ENCODE measurements around the gene FBXL13. TPM values are rescaled to one million over a fixed set of nuclear protein-coding genes. Genes with fewer than 3 reads are reported as not detected.
A peak's percentile ranks its signal among the peaks of the same experiment; 100 is the strongest.

The FBXL13 gene
- total RNA-seq, 4 donors from 2014 or later = 0.52 to 1.7 (median 1.1) TPM

DNA sequence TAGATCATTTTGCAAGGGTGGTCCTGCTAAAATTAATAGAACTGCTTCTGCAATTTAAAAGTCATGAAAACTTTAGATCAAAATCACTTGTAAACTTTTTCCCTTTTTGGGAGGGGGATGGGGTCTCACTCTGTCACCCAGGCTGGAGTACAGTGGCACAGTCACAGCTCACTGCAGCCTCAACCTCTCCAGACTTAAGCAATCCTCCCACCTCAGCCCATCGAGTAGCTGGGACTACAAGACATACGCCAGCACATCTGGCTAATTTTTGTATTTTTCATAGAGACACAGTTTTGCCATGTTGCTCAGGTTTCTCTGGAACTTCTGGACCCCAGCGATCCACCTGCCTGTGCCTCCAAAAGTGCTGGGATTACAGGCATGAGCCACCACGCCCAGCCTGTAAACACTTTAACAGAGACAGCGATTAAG is 82.1 kb downstream of the FBXL13 start:
- no peak for TF ChIP-seq POLR2A (IDR thresholded peaks at IDR 0.05; ENCODE audit: low read depth)
- TF ChIP-seq, protein P1, sequence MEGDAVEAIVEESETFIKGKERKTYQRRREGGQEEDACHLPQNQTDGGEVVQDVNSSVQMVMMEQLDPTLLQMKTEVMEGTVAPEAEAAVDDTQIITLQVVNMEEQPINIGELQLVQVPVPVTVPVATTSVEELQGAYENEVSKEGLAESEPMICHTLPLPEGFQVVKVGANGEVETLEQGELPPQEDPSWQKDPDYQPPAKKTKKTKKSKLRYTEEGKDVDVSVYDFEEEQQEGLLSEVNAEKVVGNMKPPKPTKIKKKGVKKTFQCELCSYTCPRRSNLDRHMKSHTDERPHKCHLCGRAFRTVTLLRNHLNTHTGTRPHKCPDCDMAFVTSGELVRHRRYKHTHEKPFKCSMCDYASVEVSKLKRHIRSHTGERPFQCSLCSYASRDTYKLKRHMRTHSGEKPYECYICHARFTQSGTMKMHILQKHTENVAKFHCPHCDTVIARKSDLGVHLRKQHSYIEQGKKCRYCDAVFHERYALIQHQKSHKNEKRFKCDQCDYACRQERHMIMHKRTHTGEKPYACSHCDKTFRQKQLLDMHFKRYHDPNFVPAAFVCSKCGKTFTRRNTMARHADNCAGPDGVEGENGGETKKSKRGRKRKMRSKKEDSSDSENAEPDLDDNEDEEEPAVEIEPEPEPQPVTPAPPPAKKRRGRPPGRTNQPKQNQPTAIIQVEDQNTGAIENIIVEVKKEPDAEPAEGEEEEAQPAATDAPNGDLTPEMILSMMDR (IDR thresholded peaks at IDR 0.05) = no peak
- TF ChIP-seq POLR2AphosphoS5 (IDR thresholded peaks at IDR 0.05) = no peak
- TF ChIP-seq EP300 (IDR thresholded peaks at IDR 0.05) = no peak
- intact Hi-C loops (cut with DNase I) = no loop called here
- no peak for DNase-seq (ENCODE audit: extremely low spot score)

GRCh38 chr7:102991540-102992214 is 82.9 kb downstream of the FBXL13 start:
- peaks cover 0 to 29% (median 20%) of the 10 kb centered on the region in 4 donors for H3K4me1 ChIP-seq
- TF ChIP-seq POLR2A (IDR thresholded peaks at IDR 0.05; ENCODE audit: low read depth) (no peak), POLR2AphosphoS5 (IDR thresholded peaks at IDR 0.05) (no peak), EP300 (IDR thresholded peaks at IDR 0.05) (no peak)
- TF ChIP-seq, protein P1 (IDR thresholded peaks at IDR 0.05) = no peak
- no peak overlapping the region for H3K4me3 ChIP-seq
- H3K27me3 ChIP-seq = no peaks in the 10 kb centered on the region
- H3K9me3 ChIP-seq = no peaks in the 10 kb centered on the region
- DNase-seq (ENCODE audit: extremely low spot score) = peak; percentile 80
- H3K36me3 ChIP-seq = no peaks in the 10 kb centered on the region
- intact Hi-C loops (cut with DNase I) = no loop called here
- WGBS = 64% methylated on average over 2 of the region's 2 CpGs
- H3K27ac ChIP-seq (replicated peaks in 1 of 4) = no peak overlapping the region

More for the DNA sequence above, 82.1 kb downstream of the FBXL13 start:
- 82% methylated on average over 5 of the region's 5 CpGs for WGBS
- Histone ChIP-seq H3K27ac (replicated peaks in 1 of 4) (peak overlapping the region; percentile 9 to 56 (median 36)), H3K4me3 (no peak overlapping the region), H3K9me3 (no peaks in the 10 kb centered on the region), H3K4me1 (peaks cover 0 to 29% (median 20%) of the 10 kb centered on the region in 4 donors), H3K27me3 (no peaks in the 10 kb centered on the region), H3K36me3 (no peaks in the 10 kb centered on the region)

GRCh38 chr7:102991077-102991539 is 83.5 kb downstream of the FBXL13 start:
- no peaks in the 10 kb centered on the region for H3K27me3 ChIP-seq
- H3K4me3 ChIP-seq = no peak overlapping the region
- no peaks in the 10 kb centered on the region for H3K9me3 ChIP-seq
- H3K4me1 ChIP-seq = peaks cover 0 to 29% (median 20%) of the 10 kb centered on the region in 4 donors
- TF ChIP-seq POLR2AphosphoS5 (IDR thresholded peaks at IDR 0.05) (no peak), POLR2A (IDR thresholded peaks at IDR 0.05; ENCODE audit: low read depth) (no peak), EP300 (IDR thresholded peaks at IDR 0.05) (no peak)
- TF ChIP-seq, protein P1 (IDR thresholded peaks at IDR 0.05) = no peak
- no peak for DNase-seq (ENCODE audit: extremely low spot score)
- intact Hi-C loops (cut with DNase I) = no loop called here
- H3K27ac ChIP-seq (replicated peaks in 1 of 4) = no peak overlapping the region
- no peaks in the 10 kb centered on the region for H3K36me3 ChIP-seq

- 81% methylated on average over 2 of the region's 2 CpGs for WGBS
- Histone ChIP-seq H3K4me3 (no peak overlapping the region), H3K27me3 (no peaks in the 10 kb centered on the region), H3K4me1 (peaks cover 0 to 29% (median 20%) of the 10 kb centered on the region in 4 donors), H3K27ac (replicated peaks in 1 of 4) (no peak overlapping the region), H3K9me3 (no peaks in the 10 kb centered on the region), H3K36me3 (no peaks in the 10 kb centered on the region)
- intact Hi-C loops (cut with DNase I) = no loop called here
- DNase-seq (ENCODE audit: extremely low spot score) = no peak
- TF ChIP-seq POLR2A (IDR thresholded peaks at IDR 0.05; ENCODE audit: low read depth) (no peak), POLR2AphosphoS5 (IDR thresholded peaks at IDR 0.05) (no peak), EP300 (IDR thresholded peaks at IDR 0.05) (no peak)
- TF ChIP-seq, protein P1 (IDR thresholded peaks at IDR 0.05) = no peak
These were observed 84.0 kb downstream of the FBXL13 start for GRCh38 chr7:102990642-102991041.
